Upper lobe of right lung (tissue), 1 donor: ENCODE results near the gene AP5M1. TPM values are rescaled to one million over a fixed set of nuclear protein-coding genes. Genes with fewer than 3 reads are reported as not detected.
A peak's percentile ranks its signal among the peaks of the same experiment; 100 is the strongest.

Experiments
- ATAC-seq: fragments of 200-7000 bp; cut with Tn5 transposase; one replicate; pipeline ENCODE4 v1.9.1; 2020; ENCODE audit warnings: mild to moderate bottlenecking, moderate library complexity
- DNase-seq: peaks from one replicate; pipeline ENCODE4 v3.0.0-alpha.2; 2020
- H3K27ac ChIP-seq: fragments of 200-600 bp; one replicate; pipeline ENCODE4 v1.8.0; 2022
- H3K27me3 ChIP-seq: fragments of 200-600 bp; one replicate; pipeline ENCODE4 v1.8.0; 2022; ENCODE audit warnings: mild to moderate bottlenecking
- H3K36me3 ChIP-seq: fragments of 200-600 bp; one replicate; pipeline ENCODE4 v1.8.0; 2022
- H3K4me1 ChIP-seq: fragments of 200-600 bp; one replicate; pipeline ENCODE4 v1.8.0; 2022
- H3K4me3 ChIP-seq: fragments of 200-600 bp; one replicate; pipeline ENCODE4 v1.8.0; 2022; ENCODE audit warnings: mild to moderate bottlenecking
- H3K9me3 ChIP-seq: fragments of 200-600 bp; one replicate; pipeline ENCODE4 v1.8.0; 2022
- CTCF ChIP-seq: fragments of 200-600 bp; IDR thresholded peaks from one replicate; pipeline ENCODE4 v1.8.0; 2022; ENCODE audit warnings: antibody characterized with exemption
- intact Hi-C: fragments of 100-400 bp; cut with DNase I; formaldehyde crosslinking; loops from one replicate; pipeline ENCODE4 v1.11.0; 2022
- total RNA-seq: library from RNA; stranded (reverse); fragmentation: NEBNext Ultra II Directional; extraction: Animal tissue kit (Norgen Biotek cat#: 25700); gene quantifications from one replicate; pipeline ENCODE4 v1.2.1, GENCODE V29; 2021
- donor health status: DM: no; HTN: yes; CAD: no; lungs with severe emphysema.

AP5M1 gene
- total RNA-seq, 1 donor from 2014 or later: 38.8 TPM

GRCh38 chr14:57259672-57260071 lies 9.1 kb upstream of the AP5M1 start:
- no peaks in the 10 kb centered on the region for H3K27me3 ChIP-seq
- ATAC-seq (no peak), DNase-seq (no peak)
- H3K27ac ChIP-seq: no peak overlapping the region
- no peak for TF ChIP-seq CTCF
- H3K36me3 ChIP-seq: no peaks in the 10 kb centered on the region
- H3K9me3 ChIP-seq: no peaks in the 10 kb centered on the region
- intact Hi-C loops: no loop called here
- peaks cover 6% of the 10 kb centered on the region for H3K4me1 ChIP-seq
- no peak overlapping the region for H3K4me3 ChIP-seq

GRCh38 chr14:57261604-57262003 lies 7.2 kb upstream of the AP5M1 start:
- no peak for TF ChIP-seq CTCF

GRCh38 chr14:57262117-57262516 lies 6.7 kb upstream of the AP5M1 start:
- Histone ChIP-seq H3K36me3 (no peaks in the 10 kb centered on the region), H3K4me3 (no peak overlapping the region), H3K4me1 (peaks cover 25% of the 10 kb centered on the region), H3K9me3 (no peaks in the 10 kb centered on the region), H3K27ac (no peak overlapping the region), H3K27me3 (no peaks in the 10 kb centered on the region)
- TF ChIP-seq CTCF: no peak
- DNase-seq: no peak
- intact Hi-C loops: no loop called here
- ATAC-seq: no peak

More at GRCh38 chr14:57261604-57262003, 7.2 kb upstream of the AP5M1 start:
- no peak for DNase-seq
- H3K4me3 ChIP-seq: no peak overlapping the region
- no peaks in the 10 kb centered on the region for H3K27me3 ChIP-seq
- H3K4me1 ChIP-seq: peaks cover 20% of the 10 kb centered on the region
- no peaks in the 10 kb centered on the region for H3K36me3 ChIP-seq
- intact Hi-C loops: no loop called here
- no peak for ATAC-seq
- no peak overlapping the region for H3K27ac ChIP-seq
- H3K9me3 ChIP-seq: no peaks in the 10 kb centered on the region

- H3K4me3 ChIP-seq: no peak overlapping the region
- no peak for TF ChIP-seq CTCF
- H3K4me1 ChIP-seq: peaks cover 43% of the 10 kb centered on the region
- peak overlapping the region; percentile 8 for H3K27ac ChIP-seq
- intact Hi-C loops: no loop called here
- no peaks in the 10 kb centered on the region for H3K9me3 ChIP-seq
- no peak for ATAC-seq
- no peaks in the 10 kb centered on the region for H3K27me3 ChIP-seq
- no peak for DNase-seq
- H3K36me3 ChIP-seq: no peaks in the 10 kb centered on the region
Observed at GRCh38 chr14:57266065-57266464, 2.7 kb upstream of the AP5M1 start.

GRCh38 chr14:57273236-57273635 lies 4.5 kb downstream of the AP5M1 start:
- Histone ChIP-seq H3K9me3 (no peaks in the 10 kb centered on the region), H3K27ac (no peak overlapping the region), H3K4me1 (peaks cover 16% of the 10 kb centered on the region), H3K4me3 (no peak overlapping the region), H3K36me3 (peaks cover 17% of the 10 kb centered on the region), H3K27me3 (no peaks in the 10 kb centered on the region)
- intact Hi-C loops: no loop called here
- DNase-seq (no peak), ATAC-seq (no peak)
- no peak for TF ChIP-seq CTCF

- H3K27ac ChIP-seq: no peak overlapping the region
- peaks cover 17% of the 10 kb centered on the region for H3K36me3 ChIP-seq
- no peak overlapping the region for H3K4me3 ChIP-seq
- no peak for TF ChIP-seq CTCF
- peaks cover 16% of the 10 kb centered on the region for H3K4me1 ChIP-seq
- H3K9me3 ChIP-seq: no peaks in the 10 kb centered on the region
- H3K27me3 ChIP-seq: no peaks in the 10 kb centered on the region
- intact Hi-C loops: no loop called here
- ATAC-seq: no peak
- DNase-seq: no peak
Observed at GRCh38 chr14:57274551-57274950, 5.8 kb downstream of the AP5M1 start.
